ENCODE data around the gene AFM.

The AFM gene

GRCh38 chr4:73481358-73481757, at the start of gene AFM:
Gene AFM (plus strand): TSS chr4:73481745. CDS start chr4:73481776, 31 bp downstream.
- DNase-seq, result no peak

GRCh38 chr4:73431813-73432168, 49.8 kb upstream of the AFM start:
- DNase-seq, result no peak

GRCh38 chr4:73432169-73433000, 49.2 kb upstream of the AFM start:
- peak; percentile 59 for DNase-seq

GRCh38 chr4:73433140-73433539, 48.4 kb upstream of the AFM start:
- peak; percentile 77 for DNase-seq

GRCh38 chr4:73434311-73434710, 47.2 kb upstream of the AFM start:
- DNase-seq, result peak; percentile 65

GRCh38 chr4:73435984-73436383, 45.6 kb upstream of the AFM start, which contains the start of gene AFP:
Gene AFP (plus strand): TSS chr4:73436221. CDS start chr4:73436263, 42 bp downstream.
- no peak for DNase-seq

GRCh38 chr4:73436674-73437557, 44.6 kb upstream of the AFM start:
- DNase-seq, result no peak

- DNase-seq, result no peak
These were observed 44.0 kb upstream of the AFM start for GRCh38 chr4:73437558-73437956.

- no peak for DNase-seq
These were observed 43.5 kb upstream of the AFM start for GRCh38 chr4:73438048-73438447.

- no peak for DNase-seq
These were observed 42.8 kb upstream of the AFM start for GRCh38 chr4:73438582-73439215.

GRCh38 chr4:73439445-73439844, 42.1 kb upstream of the AFM start:
- no peak for DNase-seq

GRCh38 chr4:73439991-73440390, 41.6 kb upstream of the AFM start:
- no peak for DNase-seq

GRCh38 chr4:73440653-73441052, 40.9 kb upstream of the AFM start:
- DNase-seq, result no peak

- DNase-seq, result no peak
These were observed 39.3 kb upstream of the AFM start for GRCh38 chr4:73442275-73442674.

GRCh38 chr4:73443224-73443623, 38.3 kb upstream of the AFM start:
- no peak for DNase-seq

- DNase-seq, result peak; percentile 44
These were observed 35.9 kb upstream of the AFM start for GRCh38 chr4:73445383-73446335.

GRCh38 chr4:73446336-73446938, 35.1 kb upstream of the AFM start:
- DNase-seq, result peak; percentile 86

GRCh38 chr4:73447671-73448070, 33.9 kb upstream of the AFM start:
- no peak for DNase-seq

- DNase-seq, result no peak
These were observed 32.9 kb upstream of the AFM start for GRCh38 chr4:73448448-73449203.

GRCh38 chr4:73450398-73451004, 31.0 kb upstream of the AFM start:
- DNase-seq, result no peak

GRCh38 chr4:73451404-73451803, 30.1 kb upstream of the AFM start:
- no peak for DNase-seq
